Measurements from ENCODE around the gene CTIF.

CTIF gene

DNA sequence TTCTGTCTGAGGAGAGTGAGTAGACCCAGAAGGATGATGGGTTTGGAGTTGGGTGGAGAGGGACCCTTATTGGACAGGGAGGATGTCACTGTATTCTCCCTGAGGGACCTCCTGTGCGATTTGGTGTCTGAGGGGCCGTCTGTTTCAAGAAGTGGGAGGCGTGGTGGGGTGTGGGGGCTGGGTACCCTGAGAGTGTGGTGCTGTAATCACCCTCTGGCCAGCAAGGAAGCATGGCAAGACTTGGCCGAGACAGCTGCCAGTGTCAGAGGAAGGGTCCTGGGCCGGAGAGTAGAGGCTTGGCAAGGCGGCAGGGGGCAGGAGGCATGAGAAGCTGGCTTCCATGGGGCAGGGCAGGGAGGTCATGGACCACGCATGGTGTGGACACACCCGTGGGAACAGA lies 43.1 kb downstream of the CTIF start:
- no peak for TF ChIP-seq CTCF (IDR thresholded peaks at IDR 0.05)

GRCh38 chr18:48582946-48583345 lies 44.1 kb downstream of the CTIF start:
- no peaks in the 10 kb centered on the region for H3K9me3 ChIP-seq
- H3K4me3 ChIP-seq (ENCODE audit: low read depth in 1 of 2, low read length in 1 of 2): no peak overlapping the region
- no peak for TF ChIP-seq CTCF (IDR thresholded peaks at IDR 0.05)
- no peak overlapping the region for H3K27ac ChIP-seq
- no peaks in the 10 kb centered on the region for H3K27me3 ChIP-seq
- H3K4me1 ChIP-seq (ENCODE audit: control insufficient read depth in 1 of 2, insufficient read depth in 1 of 2, low read depth in 1 of 2, low read length in 1 of 2): no peaks in the 10 kb centered on the region
- H3K36me3 ChIP-seq: no peaks in the 10 kb centered on the region

More for the DNA sequence above, 43.1 kb downstream of the CTIF start:
- no peaks in the 10 kb centered on the region for H3K9me3 ChIP-seq
- no peaks in the 10 kb centered on the region for H3K27me3 ChIP-seq
- no peaks in the 10 kb centered on the region for H3K36me3 ChIP-seq
- H3K4me1 ChIP-seq (ENCODE audit: control insufficient read depth in 1 of 2, insufficient read depth in 1 of 2, low read depth in 1 of 2, low read length in 1 of 2): no peaks in the 10 kb centered on the region
- H3K27ac ChIP-seq: no peak overlapping the region
- no peak overlapping the region for H3K4me3 ChIP-seq (ENCODE audit: low read depth in 1 of 2, low read length in 1 of 2)

- Histone ChIP-seq H3K36me3 (no peaks in the 10 kb centered on the region), H3K27me3 (no peaks in the 10 kb centered on the region), H3K4me3 (ENCODE audit: low read depth in 1 of 2, low read length in 1 of 2) (no peak overlapping the region), H3K4me1 (ENCODE audit: control insufficient read depth in 1 of 2, insufficient read depth in 1 of 2, low read depth in 1 of 2, low read length in 1 of 2) (no peaks in the 10 kb centered on the region), H3K9me3 (no peaks in the 10 kb centered on the region), H3K27ac (no peak overlapping the region)
- TF ChIP-seq CTCF (IDR thresholded peaks at IDR 0.05): no peak
Observed at GRCh38 chr18:48583573-48583972, 44.7 kb downstream of the CTIF start.

DNA sequence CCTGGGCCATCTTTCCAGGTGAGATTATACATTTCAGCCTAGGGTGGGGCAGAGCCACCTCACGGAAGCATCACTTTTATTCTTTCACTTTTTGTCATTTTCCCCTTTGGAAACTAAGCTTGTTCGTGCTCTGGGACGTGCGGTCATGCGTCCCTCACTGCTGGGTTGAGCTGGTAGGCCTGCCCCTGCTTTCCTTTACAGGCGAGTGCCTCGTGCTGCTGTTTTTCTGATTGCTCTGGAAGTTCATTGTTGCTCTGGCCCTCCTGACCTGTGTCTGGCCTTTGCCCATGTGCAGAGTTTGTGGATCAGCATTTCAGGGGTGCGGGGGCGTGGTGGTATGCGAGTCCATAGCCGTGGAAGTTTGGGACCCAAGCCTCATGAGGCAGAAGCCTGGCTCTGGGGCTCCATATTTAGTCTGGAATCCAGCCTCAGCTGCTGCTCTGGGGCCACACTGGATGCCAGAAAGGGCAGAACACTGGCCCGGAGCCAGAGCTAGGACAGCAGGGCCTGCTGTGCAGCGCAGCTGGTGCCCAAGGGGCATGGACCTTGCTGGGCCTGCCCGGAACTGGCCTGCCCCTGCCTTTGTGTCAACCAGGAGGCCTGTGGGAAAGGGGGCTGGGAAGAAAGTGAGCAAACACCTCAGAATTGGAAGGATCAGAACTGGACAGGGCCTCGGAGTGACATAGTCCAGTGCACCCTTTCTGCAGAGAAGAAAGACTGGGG lies 51.1 kb downstream of the CTIF start:
- TF ChIP-seq CTCF (IDR thresholded peaks at IDR 0.05): no peak
- Histone ChIP-seq H3K27ac (no peak overlapping the region), H3K27me3 (no peaks in the 10 kb centered on the region), H3K4me3 (ENCODE audit: low read depth in 1 of 2, low read length in 1 of 2) (no peak overlapping the region), H3K36me3 (no peaks in the 10 kb centered on the region), H3K4me1 (ENCODE audit: control insufficient read depth in 1 of 2, insufficient read depth in 1 of 2, low read depth in 1 of 2, low read length in 1 of 2) (no peaks in the 10 kb centered on the region), H3K9me3 (no peaks in the 10 kb centered on the region)

- no peaks in the 10 kb centered on the region for H3K9me3 ChIP-seq
- no peaks in the 10 kb centered on the region for H3K27me3 ChIP-seq
- H3K4me1 ChIP-seq (ENCODE audit: control insufficient read depth in 1 of 2, insufficient read depth in 1 of 2, low read depth in 1 of 2, low read length in 1 of 2): no peaks in the 10 kb centered on the region
- TF ChIP-seq CTCF (IDR thresholded peaks at IDR 0.05): no peak
- no peaks in the 10 kb centered on the region for H3K36me3 ChIP-seq
- no peak overlapping the region for H3K4me3 ChIP-seq (ENCODE audit: low read depth in 1 of 2, low read length in 1 of 2)
- no peak overlapping the region for H3K27ac ChIP-seq
Observed at GRCh38 chr18:48590678-48591077, 51.8 kb downstream of the CTIF start.
